Colonic mucosa (tissue), 4 donors: ENCODE measurements around the gene OPRM1. TPM values are rescaled to one million over a fixed set of nuclear protein-coding genes. Genes with fewer than 3 reads are reported as not detected.
A peak's percentile ranks its signal among the peaks of the same experiment; 100 is the strongest.

Experiments used
- DNase-seq: peaks from one replicate; pipeline ENCODE4 v3.0.0-alpha.2; 2020
- H3K27ac ChIP-seq: fragments of 200-600 bp; one replicate; pipeline ENCODE4 v1.8.0; 2021
- H3K27me3 ChIP-seq: fragments of 200-600 bp; one replicate; pipeline ENCODE4 v1.8.0; 2021
- H3K36me3 ChIP-seq: fragments of 200-600 bp; one replicate; pipeline ENCODE4 v1.8.0; 2021
- H3K4me1 ChIP-seq: fragments of 200-600 bp; one replicate; pipeline ENCODE4 v1.8.0; 2021; ENCODE audit warnings: mild to moderate bottlenecking
- H3K4me3 ChIP-seq: fragments of 200-600 bp; one replicate; pipeline ENCODE4 v1.8.0; 2021
- H3K9ac ChIP-seq, 2 donors: one replicate each; pipeline ENCODE4 v1.7.0; 2013; ENCODE audit warnings: control low read depth in 2 of 2, low read depth in 2 of 2, low read length in 2 of 2
- H3K9me3 ChIP-seq: fragments of 200-600 bp; one replicate; pipeline ENCODE4 v1.8.0; 2021
- CTCF ChIP-seq: fragments of 200-600 bp; IDR thresholded peaks from one replicate; pipeline ENCODE4 v1.8.0; 2022; ENCODE audit warnings: antibody characterized with exemption, mild to moderate bottlenecking
- intact Hi-C: fragments of 100-400 bp; cut with DNase I; formaldehyde crosslinking; loops from one replicate; pipeline ENCODE4 v1.14.1; 2022
- total RNA-seq, 2 donors: library from RNA; stranded (reverse); fragmentation: NEBNext Ultra II Directional in 1 of 2; extraction: Animal tissue kit (Norgen Biotek cat#: 25700) in 1 of 2; gene quantifications; one replicate each; pipeline ENCODE4 v1.2.1, GENCODE V29; 2021
- donor health status: healthy.
- donor health status: DM: no; HTN: no; CAD: no.
- donor health status: DM: no; HTN: no; CAD: no.

OPRM1 gene
- total RNA-seq, 2 donors from 2014 or later: not detected

GRCh38 chr6:154242617-154243357 is 203.7 kb downstream of the OPRM1 start:
- intact Hi-C loops: no loop called here
- DNase-seq: no peak
- Histone ChIP-seq H3K27me3 (no peaks in the 10 kb centered on the region), H3K9ac (no peak overlapping the region), H3K27ac (no peak overlapping the region), H3K4me3 (no peak overlapping the region), H3K36me3 (no peaks in the 10 kb centered on the region), H3K4me1 (no peaks in the 10 kb centered on the region), H3K9me3 (no peaks in the 10 kb centered on the region)
- TF ChIP-seq CTCF: no peak

- DNase-seq: no peak
- H3K9ac ChIP-seq: no peak overlapping the region
- H3K36me3 ChIP-seq: no peaks in the 10 kb centered on the region
- no peak overlapping the region for H3K4me3 ChIP-seq
- no peaks in the 10 kb centered on the region for H3K4me1 ChIP-seq
- no peaks in the 10 kb centered on the region for H3K27me3 ChIP-seq
- no peak for TF ChIP-seq CTCF
- no peak overlapping the region for H3K27ac ChIP-seq
- H3K9me3 ChIP-seq: no peaks in the 10 kb centered on the region
- intact Hi-C loops: no loop called here
Measured at GRCh38 chr6:154243793-154244750, 205.0 kb downstream of the OPRM1 start.

GRCh38 chr6:154245506-154245905 is 206.5 kb downstream of the OPRM1 start:
- no peak overlapping the region for H3K9ac ChIP-seq
- intact Hi-C loops: no loop called here
- H3K9me3 ChIP-seq: no peaks in the 10 kb centered on the region
- DNase-seq: no peak
- H3K27me3 ChIP-seq: no peaks in the 10 kb centered on the region
- H3K36me3 ChIP-seq: no peaks in the 10 kb centered on the region
- no peak overlapping the region for H3K27ac ChIP-seq
- H3K4me1 ChIP-seq: no peaks in the 10 kb centered on the region
- H3K4me3 ChIP-seq: no peak overlapping the region
- no peak for TF ChIP-seq CTCF

GRCh38 chr6:154246723-154247118 is 207.7 kb downstream of the OPRM1 start:
- H3K36me3 ChIP-seq: no peaks in the 10 kb centered on the region
- intact Hi-C loops: no loop called here
- peak overlapping the region; percentile 11 for H3K27ac ChIP-seq
- H3K27me3 ChIP-seq: no peaks in the 10 kb centered on the region
- no peak overlapping the region for H3K9ac ChIP-seq
- H3K9me3 ChIP-seq: no peaks in the 10 kb centered on the region
- no peak for TF ChIP-seq CTCF
- no peaks in the 10 kb centered on the region for H3K4me1 ChIP-seq
- peak overlapping the region; percentile 10 for H3K4me3 ChIP-seq
- DNase-seq: no peak

- no peaks in the 10 kb centered on the region for H3K4me1 ChIP-seq
- H3K4me3 ChIP-seq: peak overlapping the region; percentile 10
- peak overlapping the region; percentile 11 for H3K27ac ChIP-seq
- intact Hi-C loops: no loop called here
- H3K9me3 ChIP-seq: no peaks in the 10 kb centered on the region
- no peaks in the 10 kb centered on the region for H3K36me3 ChIP-seq
- no peak overlapping the region for H3K9ac ChIP-seq
- no peaks in the 10 kb centered on the region for H3K27me3 ChIP-seq
- no peak for DNase-seq
- TF ChIP-seq CTCF: no peak
Measured at GRCh38 chr6:154247119-154247861, 208.2 kb downstream of the OPRM1 start.
